BE2C (cell line): ENCODE measurements around the gene CIRBP.

Experiments used
- DNase-seq: peaks from one replicate; pipeline ENCODE4 v3.0.0-alpha.2; 2020
- H3K27me3 ChIP-seq: fragments of 250-450 bp; sonication (Bioruptor Pico); 2 replicates; pipeline ENCODE4 v1.5.1; 2020; ENCODE audit warnings: mild to moderate bottlenecking
- H3K36me3 ChIP-seq: fragments of 250-450 bp; sonication (Bioruptor Pico); 2 replicates; pipeline ENCODE4 v1.5.1; 2020; ENCODE audit warnings: mild to moderate bottlenecking
- H3K4me1 ChIP-seq: fragments of 250-450 bp; sonication (Bioruptor Pico); 2 replicates; pipeline ENCODE4 v1.5.1; 2020
- H3K4me3 ChIP-seq: 2 replicates; pipeline ENCODE4 v1.5.1; 2011; ENCODE audit warnings: low read depth, low read length
- H3K9me3 ChIP-seq: fragments of 250-450 bp; sonication (Bioruptor Pico); 2 replicates; pipeline ENCODE4 v1.5.1; 2020
- TF ChIP-seq, protein P1 (sequence below): IDR thresholded peaks from 2 replicates; pipeline ENCODE4 v1.5.1; 2012; ENCODE audit warnings: mild to moderate bottlenecking, low read depth, low read length

Gene CIRBP

GRCh38 chr19:1310853-1311180 lies 41.7 kb downstream of the CIRBP start:
- no peaks in the 10 kb centered on the region for H3K9me3 ChIP-seq
- no peaks in the 10 kb centered on the region for H3K36me3 ChIP-seq
- TF ChIP-seq, protein P1, sequence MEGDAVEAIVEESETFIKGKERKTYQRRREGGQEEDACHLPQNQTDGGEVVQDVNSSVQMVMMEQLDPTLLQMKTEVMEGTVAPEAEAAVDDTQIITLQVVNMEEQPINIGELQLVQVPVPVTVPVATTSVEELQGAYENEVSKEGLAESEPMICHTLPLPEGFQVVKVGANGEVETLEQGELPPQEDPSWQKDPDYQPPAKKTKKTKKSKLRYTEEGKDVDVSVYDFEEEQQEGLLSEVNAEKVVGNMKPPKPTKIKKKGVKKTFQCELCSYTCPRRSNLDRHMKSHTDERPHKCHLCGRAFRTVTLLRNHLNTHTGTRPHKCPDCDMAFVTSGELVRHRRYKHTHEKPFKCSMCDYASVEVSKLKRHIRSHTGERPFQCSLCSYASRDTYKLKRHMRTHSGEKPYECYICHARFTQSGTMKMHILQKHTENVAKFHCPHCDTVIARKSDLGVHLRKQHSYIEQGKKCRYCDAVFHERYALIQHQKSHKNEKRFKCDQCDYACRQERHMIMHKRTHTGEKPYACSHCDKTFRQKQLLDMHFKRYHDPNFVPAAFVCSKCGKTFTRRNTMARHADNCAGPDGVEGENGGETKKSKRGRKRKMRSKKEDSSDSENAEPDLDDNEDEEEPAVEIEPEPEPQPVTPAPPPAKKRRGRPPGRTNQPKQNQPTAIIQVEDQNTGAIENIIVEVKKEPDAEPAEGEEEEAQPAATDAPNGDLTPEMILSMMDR = no peak
- no peak for DNase-seq
- H3K4me3 ChIP-seq = no peak overlapping the region
- H3K27me3 ChIP-seq = no peaks in the 10 kb centered on the region
- peaks cover 6% of the 10 kb centered on the region for H3K4me1 ChIP-seq

GRCh38 chr19:1311543-1312091 lies 42.5 kb downstream of the CIRBP start:
- no peaks in the 10 kb centered on the region for H3K27me3 ChIP-seq
- TF ChIP-seq, protein P1 = no peak
- no peaks in the 10 kb centered on the region for H3K9me3 ChIP-seq
- no peak overlapping the region for H3K4me3 ChIP-seq
- H3K36me3 ChIP-seq = no peaks in the 10 kb centered on the region
- DNase-seq = peak; percentile 20
- peaks cover 6% of the 10 kb centered on the region for H3K4me1 ChIP-seq

DNA sequence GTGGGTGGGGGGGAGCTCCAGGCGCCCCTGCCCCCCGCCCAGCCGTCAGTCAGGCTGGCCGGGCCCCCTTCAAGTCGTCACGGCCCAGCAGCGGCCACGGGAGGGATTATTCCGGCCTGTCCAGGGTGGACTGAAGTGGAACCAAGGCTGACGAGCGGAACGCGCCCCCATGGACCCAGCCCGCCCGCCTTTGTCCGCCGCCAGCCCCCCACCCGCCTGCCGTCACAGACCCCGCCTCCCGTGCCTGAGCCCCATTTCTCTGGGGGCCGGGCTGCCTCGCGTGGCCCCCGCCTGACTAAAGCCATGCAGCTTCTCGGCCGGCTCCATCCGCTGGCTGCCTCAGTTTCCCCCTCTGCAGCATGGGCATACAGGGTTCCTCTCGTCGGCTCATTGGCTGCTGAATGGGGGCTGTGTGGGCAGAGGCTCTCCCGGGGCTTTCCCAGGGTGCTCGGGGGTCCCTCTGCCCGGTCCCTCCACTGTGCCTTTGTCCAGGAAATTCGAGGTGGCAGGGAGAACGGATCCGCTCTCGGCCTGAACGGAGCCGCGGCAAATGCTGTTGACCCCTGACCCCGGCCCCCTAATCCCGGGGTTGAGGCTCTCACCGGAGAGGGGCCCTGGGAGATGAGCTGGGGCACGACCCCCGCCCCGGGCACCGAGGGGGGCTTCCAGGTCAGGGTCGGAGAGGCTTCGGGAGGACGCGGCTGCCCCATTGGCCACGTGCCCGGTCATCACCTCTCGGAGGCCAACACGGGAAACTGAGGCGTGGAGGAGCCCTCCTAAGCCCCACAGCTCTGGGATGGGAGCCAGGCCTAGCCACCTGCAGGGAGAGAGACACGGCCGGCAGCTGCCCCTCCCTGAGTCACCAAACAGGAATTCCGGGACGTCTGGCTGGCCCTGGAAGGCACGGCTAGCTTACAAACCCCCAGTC lies 43.9 kb downstream of the CIRBP start:
- Histone ChIP-seq H3K9me3 (no peaks in the 10 kb centered on the region), H3K4me1 (peaks cover 6% of the 10 kb centered on the region), H3K36me3 (no peaks in the 10 kb centered on the region), H3K4me3 (no peak overlapping the region), H3K27me3 (no peaks in the 10 kb centered on the region)
- TF ChIP-seq, protein P1 = no peak
- peak; percentile 56 for DNase-seq

DNA sequence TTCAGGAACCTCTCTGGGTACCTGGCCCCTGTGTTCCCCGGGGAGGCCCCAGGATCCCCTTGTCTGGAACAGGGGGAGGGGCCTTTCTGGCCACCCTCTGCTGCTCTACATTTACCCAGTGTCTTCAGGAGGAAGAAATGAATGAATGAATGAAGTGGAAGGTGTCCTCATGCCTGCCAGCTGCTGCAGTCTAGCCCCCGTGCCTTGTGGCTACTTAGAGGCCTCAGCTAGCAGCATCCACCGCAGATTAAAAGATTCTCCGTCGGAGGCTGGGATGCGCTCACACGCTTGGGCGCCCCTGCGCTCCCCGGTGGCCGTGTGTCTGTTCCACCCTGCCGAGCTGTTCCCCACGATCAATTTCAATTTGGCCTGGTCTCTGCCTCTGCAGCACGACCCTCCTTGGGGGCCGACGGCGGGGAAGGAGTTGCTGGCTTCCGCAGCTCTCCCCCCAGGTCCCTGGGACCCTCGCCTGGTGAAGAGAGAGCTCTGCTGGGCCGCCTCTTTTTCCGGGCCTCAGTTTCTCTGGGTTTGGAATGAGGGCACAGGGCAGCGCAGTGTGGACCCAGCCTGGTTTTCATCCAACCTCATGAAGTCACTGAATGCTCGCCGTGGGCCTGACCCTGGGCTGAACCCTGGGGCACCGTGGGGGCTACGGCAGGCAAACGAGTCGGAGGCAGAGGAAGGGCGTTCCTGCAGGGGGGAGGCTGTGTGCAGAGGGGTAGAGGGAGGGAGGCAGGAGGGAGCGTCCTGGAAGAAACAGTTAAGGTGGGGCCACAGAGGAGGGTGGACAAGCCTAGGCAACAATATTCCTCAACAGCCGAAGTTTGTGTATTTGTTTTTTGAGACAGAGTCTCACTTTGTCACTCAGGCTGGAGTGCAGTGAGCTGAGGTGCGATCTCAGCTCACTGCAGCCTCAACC lies 44.8 kb downstream of the CIRBP start:
- Histone ChIP-seq H3K4me3 (no peak overlapping the region), H3K36me3 (no peaks in the 10 kb centered on the region), H3K9me3 (no peaks in the 10 kb centered on the region), H3K4me1 (peaks cover 6% of the 10 kb centered on the region), H3K27me3 (no peaks in the 10 kb centered on the region)
- DNase-seq = peak; percentile 21
- TF ChIP-seq, protein P1 = no peak

- H3K4me3 ChIP-seq = peak overlapping the region; percentile 40
- peaks cover 6% of the 10 kb centered on the region for H3K4me1 ChIP-seq
- H3K27me3 ChIP-seq = no peaks in the 10 kb centered on the region
Measured at GRCh38 chr19:1315470-1316166, 46.5 kb downstream of the CIRBP start.

More at GRCh38 chr19:1315470-1316166, 46.5 kb downstream of the CIRBP start:
- Histone ChIP-seq H3K36me3 (no peaks in the 10 kb centered on the region), H3K9me3 (no peaks in the 10 kb centered on the region)
- DNase-seq = peak; percentile 78
- TF ChIP-seq, protein P1 = peak; percentile 58
